AG09309 (cell line): ENCODE results near the gene TMEM62.

Source experiments
- DNase-seq: peaks from one replicate; pipeline ENCODE4 v3.0.0-alpha.2; 2010; ENCODE audit warnings: low read depth
- H3K4me3 ChIP-seq: 2 replicates; pipeline ENCODE4 v1.5.1; 2011; ENCODE audit warnings: mild to moderate bottlenecking, low read depth, low read length, moderate library complexity; ENCODE audit not compliant: control insufficient read depth
- TF ChIP-seq, protein P1 (sequence below): IDR thresholded peaks from 2 replicates; pipeline ENCODE4 v1.5.1; 2011; ENCODE audit warnings: mild to moderate bottlenecking, low read depth, low read length, inconsistent platforms; ENCODE audit not compliant: insufficient read depth, control insufficient read depth; ENCODE audit errors: missing control alignments

The TMEM62 gene

DNA sequence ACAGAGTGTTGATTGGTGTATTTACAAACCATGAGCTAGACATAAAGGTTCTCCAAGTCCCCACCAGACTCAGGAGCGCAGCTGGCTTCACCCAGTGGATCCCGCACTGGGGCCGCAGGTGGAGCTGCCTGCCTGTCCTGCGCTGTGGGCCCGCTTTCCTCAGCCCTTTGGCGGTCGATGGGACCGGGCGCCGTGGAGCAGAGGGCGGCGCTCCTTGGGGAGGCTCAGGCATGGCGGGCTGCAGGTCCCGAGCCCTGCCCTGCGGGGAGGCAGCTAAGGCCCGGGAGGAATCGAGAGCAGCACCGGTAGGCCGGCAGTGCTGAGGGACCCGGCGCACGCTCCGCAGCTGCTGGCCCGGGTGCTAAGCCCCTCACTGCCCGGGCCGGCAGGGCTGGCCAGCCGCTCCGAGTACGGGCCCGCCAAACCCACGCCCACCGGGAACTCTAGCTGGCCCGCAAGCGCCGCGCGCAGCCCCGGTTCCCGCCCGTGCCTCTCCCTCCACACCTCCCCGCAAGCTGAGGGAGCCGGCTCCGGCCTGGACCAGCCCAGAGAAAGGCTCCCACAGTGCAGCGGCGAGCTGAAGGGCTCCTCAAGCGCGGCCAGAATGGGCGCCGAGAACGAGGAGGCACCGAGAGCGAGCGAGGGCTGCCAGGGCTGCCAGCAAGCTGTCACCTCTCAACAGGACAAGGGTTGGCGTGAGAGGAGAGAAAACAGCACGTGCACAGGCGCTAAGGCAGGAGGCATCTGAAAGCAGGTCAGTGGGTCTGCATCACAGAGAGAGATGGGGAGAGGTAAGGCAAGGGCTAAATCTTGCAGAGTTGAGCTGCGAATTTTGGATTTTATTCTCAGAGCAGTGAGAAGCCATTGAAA, 93.3 kb downstream of the TMEM62 start:
- no peak overlapping the region for H3K4me3 ChIP-seq
- no peak for DNase-seq
- TF ChIP-seq, protein P1, sequence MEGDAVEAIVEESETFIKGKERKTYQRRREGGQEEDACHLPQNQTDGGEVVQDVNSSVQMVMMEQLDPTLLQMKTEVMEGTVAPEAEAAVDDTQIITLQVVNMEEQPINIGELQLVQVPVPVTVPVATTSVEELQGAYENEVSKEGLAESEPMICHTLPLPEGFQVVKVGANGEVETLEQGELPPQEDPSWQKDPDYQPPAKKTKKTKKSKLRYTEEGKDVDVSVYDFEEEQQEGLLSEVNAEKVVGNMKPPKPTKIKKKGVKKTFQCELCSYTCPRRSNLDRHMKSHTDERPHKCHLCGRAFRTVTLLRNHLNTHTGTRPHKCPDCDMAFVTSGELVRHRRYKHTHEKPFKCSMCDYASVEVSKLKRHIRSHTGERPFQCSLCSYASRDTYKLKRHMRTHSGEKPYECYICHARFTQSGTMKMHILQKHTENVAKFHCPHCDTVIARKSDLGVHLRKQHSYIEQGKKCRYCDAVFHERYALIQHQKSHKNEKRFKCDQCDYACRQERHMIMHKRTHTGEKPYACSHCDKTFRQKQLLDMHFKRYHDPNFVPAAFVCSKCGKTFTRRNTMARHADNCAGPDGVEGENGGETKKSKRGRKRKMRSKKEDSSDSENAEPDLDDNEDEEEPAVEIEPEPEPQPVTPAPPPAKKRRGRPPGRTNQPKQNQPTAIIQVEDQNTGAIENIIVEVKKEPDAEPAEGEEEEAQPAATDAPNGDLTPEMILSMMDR, result no peak

DNA sequence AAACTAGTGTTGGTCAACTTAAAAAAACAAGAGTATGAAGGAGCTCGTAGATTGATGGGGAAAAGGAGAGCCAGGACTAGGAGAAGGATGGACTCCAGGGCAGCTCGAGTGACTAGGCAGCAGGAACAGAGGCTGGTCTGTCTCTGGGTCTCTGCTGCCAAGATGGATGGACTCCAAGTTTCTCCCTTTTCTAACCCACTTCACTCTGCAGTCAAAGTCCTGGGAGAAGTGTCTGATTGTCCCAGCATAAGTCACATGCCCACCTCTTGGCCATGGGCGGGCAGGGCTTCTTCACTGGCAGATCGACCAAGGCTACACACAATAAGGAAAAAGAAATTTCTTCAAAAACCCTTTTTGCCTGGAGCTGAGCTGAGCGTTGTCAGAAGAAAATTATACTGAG, 96.6 kb downstream of the TMEM62 start:
- DNase-seq, result no peak
- TF ChIP-seq, protein P1, result no peak
- no peak overlapping the region for H3K4me3 ChIP-seq

DNA sequence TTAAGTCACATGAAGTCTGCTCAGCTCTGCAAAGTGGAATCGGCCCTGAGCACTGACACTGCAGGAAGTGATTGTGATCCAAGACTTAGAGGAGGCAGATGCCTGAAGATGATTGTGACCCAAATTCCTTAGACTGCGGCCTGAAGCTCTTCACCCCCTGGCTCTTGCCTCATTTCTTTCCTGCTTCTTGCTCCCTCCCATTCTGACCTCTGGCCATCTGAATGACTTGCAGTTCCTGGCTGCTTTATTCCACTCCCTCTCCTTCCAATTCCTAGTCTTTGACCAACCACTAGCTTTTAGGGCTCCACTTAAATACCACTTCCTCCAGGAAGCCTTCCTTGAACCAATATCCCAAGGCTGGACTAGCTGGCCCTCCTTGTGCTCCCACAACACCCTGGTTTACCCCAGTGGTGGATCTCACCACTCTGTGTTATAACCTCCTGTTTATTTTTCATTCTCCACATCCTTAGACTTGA, 97.3 kb downstream of the TMEM62 start:
- DNase-seq, result peak; percentile 33
- no peak overlapping the region for H3K4me3 ChIP-seq
- TF ChIP-seq, protein P1, result no peak

DNA sequence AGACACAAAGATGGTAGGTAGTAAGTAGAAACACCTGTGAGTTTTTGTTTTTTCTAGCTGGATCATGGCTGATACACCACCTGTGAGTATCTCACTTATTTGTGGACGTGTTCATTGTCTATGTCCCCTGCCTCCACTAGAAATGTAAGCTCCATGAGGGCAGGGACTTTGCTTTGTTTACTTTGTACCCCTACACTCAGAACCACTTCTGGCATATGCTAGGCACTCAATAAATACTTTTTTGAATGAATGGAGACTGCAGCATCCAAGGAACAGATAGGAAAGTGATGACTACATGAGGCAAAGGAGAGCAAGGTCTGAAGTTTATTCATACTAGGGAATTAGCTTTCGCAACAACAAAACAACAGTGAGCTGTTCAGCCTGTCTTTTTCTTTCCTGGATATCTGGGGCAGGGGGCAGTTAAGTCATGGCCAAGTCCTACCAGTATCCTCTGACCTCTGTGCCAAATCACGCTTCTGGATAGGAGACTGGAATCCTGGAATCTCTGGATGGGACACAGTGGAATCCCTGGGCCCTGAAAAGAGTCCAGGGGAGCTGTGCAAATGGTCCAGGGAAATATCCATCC, 99.0 kb downstream of the TMEM62 start:
- no peak overlapping the region for H3K4me3 ChIP-seq
- TF ChIP-seq, protein P1, result no peak
- no peak for DNase-seq
